Measurements from ENCODE around the gene CYB561D2. TPM values are rescaled to one million over a fixed set of nuclear protein-coding genes. Genes with fewer than 3 reads are reported as not detected.
A peak's percentile ranks its signal among the peaks of the same experiment; 100 is the strongest.

Gene CYB561D2
- total and polyA plus RNA-seq, 10 of the 15 experiments (the other 5 are each of a cell fraction or from before 2014, with no cell fraction given), result 7.6 to 39.2 (median 18.8) TPM

GRCh38 chr3:50340448-50341329 lies 10.0 kb upstream of the CYB561D2 start, which contains the start of gene RASSF1 (continued):
- TF ChIP-seq ZNF217 (IDR thresholded peaks at IDR 0.05) (no peak), DPF2 (IDR thresholded peaks at IDR 0.05) (peak; percentile 90), MTA3 (IDR thresholded peaks at IDR 0.05; ENCODE audit: borderline replicate concordance, low read length) (no peak), ASH2L (IDR thresholded peaks at IDR 0.05; ENCODE audit: borderline replicate concordance, low read depth) (no peak), ZNF207 (IDR thresholded peaks at IDR 0.05; ENCODE audit: borderline replicate concordance) (no peak), SREBF2 (IDR thresholded peaks at IDR 0.05; ENCODE audit: low read length) (no peak), CBX3 (IDR thresholded peaks at IDR 0.05; ENCODE audit: borderline replicate concordance, low read depth) (no peak), MTA2 (IDR thresholded peaks at IDR 0.05; ENCODE audit: low read depth) (peak; percentile 50; the same call in 1 of the 2 replicates), IKZF2 (IDR thresholded peaks at IDR 0.05) (peak in 1 of 2 experiments; percentile 24; a peak in 1 of 4 replicates), GATAD2B (conservative IDR thresholded peaks at IDR 0.05; ENCODE audit: low read depth) (peak; percentile 88; the same call in 1 of the 2 replicates), ZNF687 (IDR thresholded peaks at IDR 0.05) (peak; percentile 91), PBX3 (IDR thresholded peaks at IDR 0.05; ENCODE audit: insufficient replicate concordance, low read depth, low read length) (no peak)
- TF ChIP-seq, protein P1, sequence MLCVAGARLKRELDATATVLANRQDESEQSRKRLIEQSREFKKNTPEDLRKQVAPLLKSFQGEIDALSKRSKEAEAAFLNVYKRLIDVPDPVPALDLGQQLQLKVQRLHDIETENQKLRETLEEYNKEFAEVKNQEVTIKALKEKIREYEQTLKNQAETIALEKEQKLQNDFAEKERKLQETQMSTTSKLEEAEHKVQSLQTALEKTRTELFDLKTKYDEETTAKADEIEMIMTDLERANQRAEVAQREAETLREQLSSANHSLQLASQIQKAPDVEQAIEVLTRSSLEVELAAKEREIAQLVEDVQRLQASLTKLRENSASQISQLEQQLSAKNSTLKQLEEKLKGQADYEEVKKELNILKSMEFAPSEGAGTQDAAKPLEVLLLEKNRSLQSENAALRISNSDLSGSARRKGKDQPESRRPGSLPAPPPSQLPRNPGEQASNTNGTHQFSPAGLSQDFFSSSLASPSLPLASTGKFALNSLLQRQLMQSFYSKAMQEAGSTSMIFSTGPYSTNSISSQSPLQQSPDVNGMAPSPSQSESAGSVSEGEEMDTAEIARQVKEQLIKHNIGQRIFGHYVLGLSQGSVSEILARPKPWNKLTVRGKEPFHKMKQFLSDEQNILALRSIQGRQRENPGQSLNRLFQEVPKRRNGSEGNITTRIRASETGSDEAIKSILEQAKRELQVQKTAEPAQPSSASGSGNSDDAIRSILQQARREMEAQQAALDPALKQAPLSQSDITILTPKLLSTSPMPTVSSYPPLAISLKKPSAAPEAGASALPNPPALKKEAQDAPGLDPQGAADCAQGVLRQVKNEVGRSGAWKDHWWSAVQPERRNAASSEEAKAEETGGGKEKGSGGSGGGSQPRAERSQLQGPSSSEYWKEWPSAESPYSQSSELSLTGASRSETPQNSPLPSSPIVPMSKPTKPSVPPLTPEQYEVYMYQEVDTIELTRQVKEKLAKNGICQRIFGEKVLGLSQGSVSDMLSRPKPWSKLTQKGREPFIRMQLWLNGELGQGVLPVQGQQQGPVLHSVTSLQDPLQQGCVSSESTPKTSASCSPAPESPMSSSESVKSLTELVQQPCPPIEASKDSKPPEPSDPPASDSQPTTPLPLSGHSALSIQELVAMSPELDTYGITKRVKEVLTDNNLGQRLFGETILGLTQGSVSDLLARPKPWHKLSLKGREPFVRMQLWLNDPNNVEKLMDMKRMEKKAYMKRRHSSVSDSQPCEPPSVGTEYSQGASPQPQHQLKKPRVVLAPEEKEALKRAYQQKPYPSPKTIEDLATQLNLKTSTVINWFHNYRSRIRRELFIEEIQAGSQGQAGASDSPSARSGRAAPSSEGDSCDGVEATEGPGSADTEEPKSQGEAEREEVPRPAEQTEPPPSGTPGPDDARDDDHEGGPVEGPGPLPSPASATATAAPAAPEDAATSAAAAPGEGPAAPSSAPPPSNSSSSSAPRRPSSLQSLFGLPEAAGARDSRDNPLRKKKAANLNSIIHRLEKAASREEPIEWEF (IDR thresholded peaks at IDR 0.05; ENCODE audit: insufficient replicate concordance, low read depth, low read length), result no peak
- TF ChIP-seq, protein P2, sequence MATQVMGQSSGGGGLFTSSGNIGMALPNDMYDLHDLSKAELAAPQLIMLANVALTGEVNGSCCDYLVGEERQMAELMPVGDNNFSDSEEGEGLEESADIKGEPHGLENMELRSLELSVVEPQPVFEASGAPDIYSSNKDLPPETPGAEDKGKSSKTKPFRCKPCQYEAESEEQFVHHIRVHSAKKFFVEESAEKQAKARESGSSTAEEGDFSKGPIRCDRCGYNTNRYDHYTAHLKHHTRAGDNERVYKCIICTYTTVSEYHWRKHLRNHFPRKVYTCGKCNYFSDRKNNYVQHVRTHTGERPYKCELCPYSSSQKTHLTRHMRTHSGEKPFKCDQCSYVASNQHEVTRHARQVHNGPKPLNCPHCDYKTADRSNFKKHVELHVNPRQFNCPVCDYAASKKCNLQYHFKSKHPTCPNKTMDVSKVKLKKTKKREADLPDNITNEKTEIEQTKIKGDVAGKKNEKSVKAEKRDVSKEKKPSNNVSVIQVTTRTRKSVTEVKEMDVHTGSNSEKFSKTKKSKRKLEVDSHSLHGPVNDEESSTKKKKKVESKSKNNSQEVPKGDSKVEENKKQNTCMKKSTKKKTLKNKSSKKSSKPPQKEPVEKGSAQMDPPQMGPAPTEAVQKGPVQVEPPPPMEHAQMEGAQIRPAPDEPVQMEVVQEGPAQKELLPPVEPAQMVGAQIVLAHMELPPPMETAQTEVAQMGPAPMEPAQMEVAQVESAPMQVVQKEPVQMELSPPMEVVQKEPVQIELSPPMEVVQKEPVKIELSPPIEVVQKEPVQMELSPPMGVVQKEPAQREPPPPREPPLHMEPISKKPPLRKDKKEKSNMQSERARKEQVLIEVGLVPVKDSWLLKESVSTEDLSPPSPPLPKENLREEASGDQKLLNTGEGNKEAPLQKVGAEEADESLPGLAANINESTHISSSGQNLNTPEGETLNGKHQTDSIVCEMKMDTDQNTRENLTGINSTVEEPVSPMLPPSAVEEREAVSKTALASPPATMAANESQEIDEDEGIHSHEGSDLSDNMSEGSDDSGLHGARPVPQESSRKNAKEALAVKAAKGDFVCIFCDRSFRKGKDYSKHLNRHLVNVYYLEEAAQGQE (IDR thresholded peaks at IDR 0.05; ENCODE audit: low read depth, low read length), result 0 out of 2 replicates have a peak, but pooled peaks have one; percentile 7

All from GM12878 (cell line).